ENCODE data around the gene PHACTR3. TPM values are rescaled to one million over a fixed set of nuclear protein-coding genes. Genes with fewer than 3 reads are reported as not detected.

PHACTR3 gene
- total RNA-seq, 1 donor from 2014 or later: 0.06 TPM

DNA sequence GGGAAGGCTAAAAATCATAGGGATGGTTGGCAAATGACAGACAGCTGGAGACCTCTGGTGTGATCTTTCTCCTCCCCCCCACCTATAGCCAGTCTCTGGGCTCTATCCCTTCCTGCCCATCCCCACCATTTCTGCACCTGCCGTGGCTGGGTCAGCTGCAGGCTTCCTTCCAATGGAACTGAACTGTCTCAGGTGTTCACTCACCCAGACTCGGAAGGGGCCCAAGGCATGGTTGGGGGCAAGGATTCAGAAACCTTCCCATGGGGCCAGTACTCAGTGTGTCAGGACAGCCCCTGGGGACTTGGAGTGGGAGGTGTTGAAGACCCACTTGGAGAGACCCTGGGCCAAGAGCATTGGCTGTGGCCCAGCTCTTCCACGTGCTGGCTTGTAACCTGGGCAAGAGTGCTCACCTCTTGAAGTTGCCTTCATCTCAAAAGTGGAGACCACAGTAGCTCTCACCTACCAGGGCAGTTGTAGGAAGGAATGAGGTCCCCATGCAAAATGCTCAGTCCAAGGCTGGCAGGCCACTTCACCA is 1.7 kb upstream of the PHACTR3 start:
- H3K4me3 ChIP-seq (ENCODE audit: low read depth, low read length): no peak overlapping the region
- TF ChIP-seq, protein P1, sequence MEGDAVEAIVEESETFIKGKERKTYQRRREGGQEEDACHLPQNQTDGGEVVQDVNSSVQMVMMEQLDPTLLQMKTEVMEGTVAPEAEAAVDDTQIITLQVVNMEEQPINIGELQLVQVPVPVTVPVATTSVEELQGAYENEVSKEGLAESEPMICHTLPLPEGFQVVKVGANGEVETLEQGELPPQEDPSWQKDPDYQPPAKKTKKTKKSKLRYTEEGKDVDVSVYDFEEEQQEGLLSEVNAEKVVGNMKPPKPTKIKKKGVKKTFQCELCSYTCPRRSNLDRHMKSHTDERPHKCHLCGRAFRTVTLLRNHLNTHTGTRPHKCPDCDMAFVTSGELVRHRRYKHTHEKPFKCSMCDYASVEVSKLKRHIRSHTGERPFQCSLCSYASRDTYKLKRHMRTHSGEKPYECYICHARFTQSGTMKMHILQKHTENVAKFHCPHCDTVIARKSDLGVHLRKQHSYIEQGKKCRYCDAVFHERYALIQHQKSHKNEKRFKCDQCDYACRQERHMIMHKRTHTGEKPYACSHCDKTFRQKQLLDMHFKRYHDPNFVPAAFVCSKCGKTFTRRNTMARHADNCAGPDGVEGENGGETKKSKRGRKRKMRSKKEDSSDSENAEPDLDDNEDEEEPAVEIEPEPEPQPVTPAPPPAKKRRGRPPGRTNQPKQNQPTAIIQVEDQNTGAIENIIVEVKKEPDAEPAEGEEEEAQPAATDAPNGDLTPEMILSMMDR (conservative IDR thresholded peaks at IDR 0.05; ENCODE audit: low read depth, low read length): no peak
- no peak for DNase-seq (ENCODE audit: low read depth)

DNA sequence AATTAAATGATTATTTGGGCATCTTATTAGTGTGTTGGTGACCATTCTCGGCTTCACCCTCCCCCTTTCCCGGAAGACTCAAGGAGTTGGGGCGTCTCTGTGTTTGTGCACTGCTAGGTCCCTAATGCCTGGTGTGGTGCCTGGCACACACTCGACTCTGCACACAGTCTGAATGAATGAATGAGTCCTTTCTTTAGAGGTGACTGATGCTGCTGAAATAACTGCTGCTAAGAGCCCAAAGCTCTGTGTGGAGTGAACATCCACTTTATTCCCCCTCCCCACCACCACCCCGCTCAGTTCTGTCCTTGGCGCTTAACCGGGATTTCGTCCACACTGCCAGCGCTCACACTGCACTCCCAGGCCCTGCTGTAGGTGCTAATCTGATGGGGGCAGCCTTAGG is 1.2 kb upstream of the PHACTR3 start:
- H3K4me3 ChIP-seq (ENCODE audit: low read depth, low read length): no peak overlapping the region
- no peak for DNase-seq (ENCODE audit: low read depth)
- TF ChIP-seq, protein P1 (conservative IDR thresholded peaks at IDR 0.05; ENCODE audit: low read depth, low read length): no peak

DNA sequence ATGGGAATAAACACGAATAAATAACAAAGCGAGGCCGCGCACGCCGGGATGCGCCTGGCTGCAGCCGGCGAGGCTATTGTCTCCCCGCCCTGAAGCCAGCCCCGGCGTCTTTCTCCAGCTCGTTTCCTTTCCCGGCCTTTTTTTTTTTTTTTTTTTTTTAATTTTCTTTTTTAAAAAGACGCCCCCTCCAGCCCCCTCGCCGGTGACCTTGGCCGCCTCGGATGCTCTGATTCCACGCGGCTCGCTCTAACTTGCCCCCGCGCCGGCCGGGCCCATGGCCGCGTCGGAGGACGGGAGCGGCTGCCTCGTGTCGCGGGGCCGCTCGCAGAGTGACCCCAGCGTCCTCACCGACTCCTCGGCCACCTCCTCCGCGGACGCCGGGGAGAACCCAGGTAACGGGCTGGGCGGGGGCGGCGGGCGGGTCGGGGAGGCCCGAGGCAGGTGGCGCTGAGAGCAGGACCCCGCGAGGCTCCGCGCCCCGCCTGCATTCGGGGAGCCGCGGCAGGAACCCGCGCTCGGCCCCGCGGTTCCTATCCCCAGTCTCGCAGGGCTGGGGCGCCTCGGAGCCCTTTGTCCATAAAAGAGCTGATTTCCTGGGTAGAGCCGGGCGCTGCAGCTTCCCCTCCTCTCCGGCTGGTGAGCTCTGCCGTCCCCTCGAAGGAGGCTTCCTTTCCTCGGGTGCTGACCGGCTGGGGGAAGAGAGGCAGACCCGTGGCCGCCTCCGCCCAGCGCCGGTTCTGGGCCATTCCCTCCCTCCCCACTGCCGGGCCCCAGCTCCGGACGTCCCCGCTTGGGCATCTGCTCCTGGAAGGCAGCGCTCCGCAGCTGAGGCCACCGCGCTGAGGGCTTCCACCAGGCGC is 631 bp downstream of the PHACTR3 start:
- TF ChIP-seq, protein P1 (conservative IDR thresholded peaks at IDR 0.05; ENCODE audit: low read depth, low read length): no peak

DNA sequence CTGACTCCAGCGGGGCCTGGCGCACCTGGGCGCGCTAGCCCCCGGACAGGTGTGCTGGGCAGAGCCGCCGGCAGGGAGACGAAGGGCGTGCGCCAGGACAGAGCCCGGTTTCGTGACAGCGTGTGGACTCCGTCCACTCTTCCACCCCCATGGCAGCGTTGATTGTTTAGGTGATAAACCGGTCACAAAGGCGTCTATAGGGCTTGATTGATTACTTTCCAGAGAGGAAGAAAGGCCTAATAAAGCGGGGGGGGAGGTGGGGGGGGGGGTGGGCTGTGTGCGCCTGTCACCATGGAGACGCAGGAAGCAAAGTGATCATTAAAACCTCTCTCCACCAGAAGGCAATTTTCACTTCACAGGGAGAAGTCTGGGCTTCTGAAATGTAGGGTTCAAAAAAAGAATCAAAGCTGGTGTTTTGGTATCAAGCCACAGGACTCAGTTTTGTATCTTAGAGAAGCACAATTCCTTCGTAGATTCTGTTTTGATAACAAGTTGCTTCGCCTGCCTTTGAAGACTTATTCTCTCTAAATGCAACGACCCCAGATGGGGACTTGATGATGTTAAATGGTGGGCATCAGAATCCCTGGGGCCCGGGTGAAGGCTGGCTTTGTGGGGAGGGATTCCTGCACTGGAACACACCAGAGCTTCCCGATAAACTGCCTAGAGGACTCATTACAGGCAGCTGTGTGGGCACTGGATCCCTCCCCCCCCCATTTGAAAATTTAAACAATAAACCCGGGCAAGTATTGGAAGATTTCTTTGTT is 1.4 kb downstream of the PHACTR3 start:
- peak overlapping the region; percentile 49 for H3K4me3 ChIP-seq (ENCODE audit: low read depth, low read length)
- TF ChIP-seq, protein P1 (conservative IDR thresholded peaks at IDR 0.05; ENCODE audit: low read depth, low read length): no peak
- no peak for DNase-seq (ENCODE audit: low read depth)

More for the DNA sequence above, 631 bp downstream of the PHACTR3 start:
- DNase-seq (ENCODE audit: low read depth): no peak
- H3K4me3 ChIP-seq (ENCODE audit: low read depth, low read length): peak overlapping the region; percentile 49

DNA sequence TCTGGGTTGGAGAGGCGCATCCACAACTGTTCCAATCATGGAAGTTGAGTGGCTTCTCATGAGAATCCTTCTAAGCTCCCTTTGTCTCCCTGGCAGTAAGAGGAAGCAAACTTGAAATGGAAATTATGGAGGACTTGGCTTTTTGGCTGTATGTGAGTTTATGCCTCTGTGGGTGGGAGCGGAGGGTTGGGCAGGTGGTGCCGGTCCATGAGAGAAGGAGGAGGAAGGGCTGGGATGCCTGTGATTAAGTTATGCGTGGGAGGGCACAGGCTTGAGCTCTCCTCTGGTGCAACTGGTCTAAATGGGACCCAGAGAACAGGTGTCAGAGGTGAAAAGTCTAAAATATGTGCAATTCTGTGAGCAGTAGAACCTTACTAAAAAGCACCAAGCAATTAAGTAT is 2.2 kb downstream of the PHACTR3 start:
- no peak overlapping the region for H3K4me3 ChIP-seq (ENCODE audit: low read depth, low read length)
- no peak for DNase-seq (ENCODE audit: low read depth)
- TF ChIP-seq, protein P1 (conservative IDR thresholded peaks at IDR 0.05; ENCODE audit: low read depth, low read length): no peak

DNA sequence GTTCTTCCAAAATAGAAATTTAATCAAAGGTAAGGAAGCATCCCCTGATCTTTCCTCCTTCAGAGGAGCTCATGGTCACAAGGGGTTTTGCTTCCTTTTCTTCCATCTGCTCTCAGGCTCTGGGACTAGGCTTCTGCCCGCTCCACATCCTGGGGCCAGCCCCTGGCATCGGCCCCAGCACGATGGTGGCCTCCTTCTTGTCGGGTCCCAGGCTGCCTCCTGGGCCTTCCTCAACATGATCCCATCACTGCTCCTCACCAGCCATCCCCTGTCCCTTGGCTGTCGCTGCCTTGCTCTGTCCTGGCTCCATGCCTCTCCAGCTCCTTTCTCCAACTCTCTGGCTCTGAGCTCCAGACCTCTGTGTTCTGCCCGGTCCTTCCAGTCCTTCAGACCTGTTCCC is 4.1 kb downstream of the PHACTR3 start:
- TF ChIP-seq, protein P1 (conservative IDR thresholded peaks at IDR 0.05; ENCODE audit: low read depth, low read length): no peak
- no peak for DNase-seq (ENCODE audit: low read depth)
- no peak overlapping the region for H3K4me3 ChIP-seq (ENCODE audit: low read depth, low read length)
